ENCODE measurements around the gene TNFRSF1A. TPM values are rescaled to one million over a fixed set of nuclear protein-coding genes. Genes with fewer than 3 reads are reported as not detected.

The TNFRSF1A gene
- total RNA-seq, 3 donors from 2014 or later (not counting 1 experiment from before 2014, with no cell fraction given): 75.7 to 116 (median 87.3) TPM

DNA sequence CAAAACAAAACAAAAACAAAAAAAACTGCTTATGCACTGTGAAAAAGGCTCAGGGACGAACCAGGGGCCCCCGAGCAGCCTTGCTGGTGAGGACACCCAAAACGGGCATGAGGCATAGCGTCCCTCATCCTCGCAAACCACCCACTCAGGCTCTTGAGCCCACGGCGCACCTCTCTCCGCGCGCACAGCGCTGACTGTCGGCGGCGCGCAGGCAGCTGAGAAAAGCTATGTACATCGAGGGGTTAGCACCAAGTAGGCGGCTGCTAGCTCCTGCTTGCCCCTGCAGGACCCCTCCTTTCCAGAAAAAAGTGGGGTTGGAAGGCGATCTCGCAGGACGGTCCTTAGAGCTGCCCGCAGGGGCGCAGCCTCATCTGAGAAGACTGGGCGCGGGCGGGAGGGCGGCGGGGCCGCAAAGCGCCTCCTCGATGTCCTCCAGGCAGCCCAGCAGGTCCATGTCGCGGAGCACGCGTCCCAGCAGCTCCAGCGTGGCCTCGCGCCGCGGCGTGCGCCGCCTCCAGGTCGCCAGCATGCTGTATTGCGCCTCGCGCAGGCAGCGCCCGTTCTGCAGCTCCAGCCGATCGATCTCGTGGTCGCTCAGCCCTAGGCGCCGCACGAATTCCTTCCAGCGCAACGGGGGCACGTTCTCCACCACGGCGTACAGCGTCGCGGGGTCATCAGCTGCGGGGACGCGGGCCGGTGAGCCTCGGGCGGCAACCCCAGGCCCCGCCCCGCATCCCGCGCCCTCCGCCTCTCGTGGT, 12.8 kb downstream of the TNFRSF1A start:
- Mint-ChIP-seq H3K9me3 (no peaks in the 10 kb centered on the region), H3K4me1 (peaks cover 43 to 52% of the 10 kb centered on the region in 2 donors), H3K27me3 (ENCODE audit: low read depth in 2 of 2) (no peaks in the 10 kb centered on the region), H3K36me3 (peaks cover 16% of the 10 kb centered on the region), H3K4me3 (no peak overlapping the region), H3K27ac (peak overlapping the region in 1 of 2 donors; percentile 31)
- ATAC-seq (no peak), DNase-seq (no peak)
- 95% methylated on average over 75 of the region's 75 CpGs for WGBS (ENCODE audit: insufficient coverage)
- Histone ChIP-seq H3K27me3 (ENCODE audit: control insufficient read depth, insufficient read depth, low read length) (no peaks in the 10 kb centered on the region), H3K36me3 (ENCODE audit: control insufficient read depth, insufficient read depth, low read length) (peaks cover 69% of the 10 kb centered on the region), H3K4me1 (ENCODE audit: control insufficient read depth, insufficient read depth, low read length) (peaks cover 58% of the 10 kb centered on the region), H3K27ac (ENCODE audit: low read length) (no peak overlapping the region), H3K4me3 (ENCODE audit: low read length) (no peak overlapping the region), H3K9me3 (ENCODE audit: control insufficient read depth, insufficient read depth, low read length) (no peaks in the 10 kb centered on the region)
- TF ChIP-seq, protein P1, sequence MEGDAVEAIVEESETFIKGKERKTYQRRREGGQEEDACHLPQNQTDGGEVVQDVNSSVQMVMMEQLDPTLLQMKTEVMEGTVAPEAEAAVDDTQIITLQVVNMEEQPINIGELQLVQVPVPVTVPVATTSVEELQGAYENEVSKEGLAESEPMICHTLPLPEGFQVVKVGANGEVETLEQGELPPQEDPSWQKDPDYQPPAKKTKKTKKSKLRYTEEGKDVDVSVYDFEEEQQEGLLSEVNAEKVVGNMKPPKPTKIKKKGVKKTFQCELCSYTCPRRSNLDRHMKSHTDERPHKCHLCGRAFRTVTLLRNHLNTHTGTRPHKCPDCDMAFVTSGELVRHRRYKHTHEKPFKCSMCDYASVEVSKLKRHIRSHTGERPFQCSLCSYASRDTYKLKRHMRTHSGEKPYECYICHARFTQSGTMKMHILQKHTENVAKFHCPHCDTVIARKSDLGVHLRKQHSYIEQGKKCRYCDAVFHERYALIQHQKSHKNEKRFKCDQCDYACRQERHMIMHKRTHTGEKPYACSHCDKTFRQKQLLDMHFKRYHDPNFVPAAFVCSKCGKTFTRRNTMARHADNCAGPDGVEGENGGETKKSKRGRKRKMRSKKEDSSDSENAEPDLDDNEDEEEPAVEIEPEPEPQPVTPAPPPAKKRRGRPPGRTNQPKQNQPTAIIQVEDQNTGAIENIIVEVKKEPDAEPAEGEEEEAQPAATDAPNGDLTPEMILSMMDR (IDR thresholded peaks at IDR 0.05): no peak
- intact Hi-C loops (cut with micrococcal nuclease): no loop called here

- TF ChIP-seq, protein P1 (IDR thresholded peaks at IDR 0.05): no peak
- peaks cover 57% of the 10 kb centered on the region for H3K4me1 ChIP-seq (ENCODE audit: control insufficient read depth, insufficient read depth, low read length)
- H3K27ac ChIP-seq (ENCODE audit: low read length): no peak overlapping the region
- 94% methylated on average over 10 of the region's 10 CpGs for WGBS (ENCODE audit: insufficient coverage)
- H3K9me3 ChIP-seq (ENCODE audit: control insufficient read depth, insufficient read depth, low read length): no peaks in the 10 kb centered on the region
- no peaks in the 10 kb centered on the region for H3K27me3 ChIP-seq (ENCODE audit: control insufficient read depth, insufficient read depth, low read length)
- ATAC-seq (no peak), DNase-seq (no peak)
- Mint-ChIP-seq H3K9me3 (no peaks in the 10 kb centered on the region), H3K4me3 (no peak overlapping the region), H3K27ac (peak overlapping the region in 1 of 2 donors; percentile 31), H3K36me3 (peaks cover 16% of the 10 kb centered on the region), H3K4me1 (peaks cover 50 to 52% of the 10 kb centered on the region in 2 donors), H3K27me3 (ENCODE audit: low read depth in 2 of 2) (no peaks in the 10 kb centered on the region)
- intact Hi-C loops (cut with micrococcal nuclease): no loop called here
- no peak overlapping the region for H3K4me3 ChIP-seq (ENCODE audit: low read length)
- peaks cover 60% of the 10 kb centered on the region for H3K36me3 ChIP-seq (ENCODE audit: control insufficient read depth, insufficient read depth, low read length)
Observed at GRCh38 chr12:6328045-6328779, 13.7 kb downstream of the TNFRSF1A start.

DNA sequence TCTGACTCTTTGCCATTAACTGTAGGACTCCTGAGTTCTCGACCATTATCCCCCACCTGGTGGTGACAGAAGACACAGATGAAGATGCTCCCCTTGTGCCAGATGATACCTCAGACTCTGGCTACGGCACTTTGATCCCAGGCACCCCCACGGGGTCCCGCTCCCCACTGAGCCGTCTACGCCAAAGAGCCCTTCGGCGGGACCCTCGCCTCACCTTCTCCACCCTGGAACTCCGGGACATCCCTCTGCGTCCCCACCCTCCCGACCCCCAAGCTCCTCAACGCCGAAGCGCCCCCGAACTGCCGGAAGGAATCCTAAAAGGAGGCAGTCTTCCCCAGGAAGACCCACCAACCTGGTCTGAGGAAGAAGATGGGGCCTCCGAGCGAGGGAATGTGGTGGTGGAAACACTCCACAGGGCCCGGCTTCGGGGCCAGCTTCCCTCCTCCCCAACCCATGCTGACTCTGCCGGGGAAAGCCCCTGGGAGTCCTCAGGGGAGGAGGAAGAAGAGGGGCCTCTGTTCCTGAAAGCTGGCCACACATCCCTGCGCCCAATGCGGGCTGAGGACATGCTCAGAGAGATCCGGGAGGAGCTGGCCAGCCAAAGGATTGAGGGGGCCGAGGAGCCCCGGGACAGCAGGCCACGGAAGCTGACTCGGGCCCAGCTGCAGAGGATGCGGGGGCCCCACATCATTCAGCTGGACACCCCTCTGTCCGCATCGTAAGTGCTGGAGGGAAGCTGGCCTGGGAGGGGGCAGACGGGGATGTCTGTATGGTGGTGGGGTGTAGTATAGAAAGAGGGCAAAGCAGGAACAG, 14.4 kb downstream of the TNFRSF1A start:
- H3K27ac Mint-ChIP-seq: peak overlapping the region; percentile 87 to 90
- 95% methylated on average over 32 of the region's 33 CpGs for WGBS (ENCODE audit: insufficient coverage)
- no peak overlapping the region for H3K4me3 Mint-ChIP-seq
- Histone ChIP-seq H3K4me3 (ENCODE audit: low read length) (no peak overlapping the region), H3K36me3 (ENCODE audit: control insufficient read depth, insufficient read depth, low read length) (peaks cover 52% of the 10 kb centered on the region), H3K4me1 (ENCODE audit: control insufficient read depth, insufficient read depth, low read length) (peaks cover 57% of the 10 kb centered on the region), H3K27ac (ENCODE audit: low read length) (no peak overlapping the region), H3K9me3 (ENCODE audit: control insufficient read depth, insufficient read depth, low read length) (no peaks in the 10 kb centered on the region), H3K27me3 (ENCODE audit: control insufficient read depth, insufficient read depth, low read length) (no peaks in the 10 kb centered on the region)
- TF ChIP-seq, protein P1 (IDR thresholded peaks at IDR 0.05): no peak
- intact Hi-C loops (cut with micrococcal nuclease): no loop called here
- peaks cover 11% of the 10 kb centered on the region for H3K36me3 Mint-ChIP-seq
- DNase-seq: no peak
- H3K27me3 Mint-ChIP-seq (ENCODE audit: low read depth in 2 of 2): no peaks in the 10 kb centered on the region
- H3K4me1 Mint-ChIP-seq: peaks cover 48 to 60% of the 10 kb centered on the region in 2 donors
- no peaks in the 10 kb centered on the region for H3K9me3 Mint-ChIP-seq
- no peak for ATAC-seq

Data from natural killer cell (primary cell).